Loucy (cell line): ENCODE results near the gene SUN5.

Experiments used
- H2AFZ ChIP-seq: fragments of 200-600 bp; sonication (generic); 2 replicates; pipeline ENCODE4 v1.6.0; 2016; ENCODE audit warnings: antibody characterized with exemption, mild to moderate bottlenecking, low read length, moderate library complexity
- H3F3A ChIP-seq: fragments of 200-600 bp; 2 replicates; pipeline ENCODE4 v1.6.0; 2016; ENCODE audit warnings: antibody characterized with exemption, low read depth, mild to moderate bottlenecking
- H3K27me3 ChIP-seq: fragments of 200-600 bp; sonication (generic); 2 replicates; pipeline ENCODE4 v1.6.1; 2014; ENCODE audit warnings: low read length, mild to moderate bottlenecking; ENCODE audit not compliant: insufficient read depth, poor library complexity, severe bottlenecking
- H3K36me3 ChIP-seq: fragments of 200-600 bp; sonication (generic); 2 replicates; pipeline ENCODE4 v1.6.1; 2016; ENCODE audit warnings: low read length; ENCODE audit not compliant: insufficient read depth
- H3K4me1 ChIP-seq: fragments of 200-600 bp; sonication (generic); 2 replicates; pipeline ENCODE4 v1.5.1; 2014; ENCODE audit warnings: low read length, mild to moderate bottlenecking; ENCODE audit not compliant: insufficient read depth, poor library complexity, severe bottlenecking
- H3K4me2 ChIP-seq: fragments of 200-600 bp; sonication (generic); 2 replicates; pipeline ENCODE4 v1.6.0; 2014; ENCODE audit warnings: antibody characterized with exemption, low read length, low read depth, mild to moderate bottlenecking; ENCODE audit not compliant: poor library complexity, severe bottlenecking
- H3K4me3 ChIP-seq: fragments of 200-600 bp; sonication (generic); 2 replicates; pipeline ENCODE4 v1.5.1; 2014; ENCODE audit warnings: low read length, mild to moderate bottlenecking, mixed read lengths; ENCODE audit not compliant: poor library complexity, severe bottlenecking
- H3K79me2 ChIP-seq: fragments of 200-600 bp; sonication (generic); 2 replicates; pipeline ENCODE4 v1.6.1; 2014; ENCODE audit warnings: low read length; ENCODE audit not compliant: insufficient read depth
- H3K9ac ChIP-seq: fragments of 200-600 bp; sonication (generic); 2 replicates; pipeline ENCODE4 v1.6.0; 2014; ENCODE audit warnings: mild to moderate bottlenecking, low read depth, low read length, moderate library complexity; ENCODE audit not compliant: poor library complexity, severe bottlenecking
- H3K9me2 ChIP-seq: fragments of 200-600 bp; sonication (generic); replicated peaks from 2 replicates; pipeline ENCODE4 v1.6.1; 2016; ENCODE audit warnings: low read depth, low read length, mixed read lengths
- H3K9me3 ChIP-seq: fragments of 200-600 bp; sonication (generic); 2 replicates; pipeline ENCODE4 v1.6.1; 2014; ENCODE audit warnings: mild to moderate bottlenecking, antibody characterized with exemption, low read length, low read depth; ENCODE audit not compliant: insufficient read depth
- H4K20me1 ChIP-seq: fragments of 200-600 bp; sonication (generic); 2 replicates; pipeline ENCODE4 v1.6.0; 2014; ENCODE audit warnings: antibody characterized with exemption, low read length, mild to moderate bottlenecking; ENCODE audit not compliant: insufficient read depth, poor library complexity, severe bottlenecking
- CTCF ChIP-seq: fragments of 200-600 bp; sonication (generic); conservative IDR thresholded peaks from 2 replicates; pipeline ENCODE4 v1.5.1; 2014; ENCODE audit warnings: mild to moderate bottlenecking, antibody characterized with exemption, low read length
- EZH2phosphoT487 ChIP-seq: fragments of 200-600 bp; IDR thresholded peaks from 2 replicates; pipeline ENCODE4 v1.6.1; 2018; ENCODE audit warnings: antibody characterized with exemption, mild to moderate bottlenecking, moderate library complexity, borderline replicate concordance

The SUN5 gene

DNA sequence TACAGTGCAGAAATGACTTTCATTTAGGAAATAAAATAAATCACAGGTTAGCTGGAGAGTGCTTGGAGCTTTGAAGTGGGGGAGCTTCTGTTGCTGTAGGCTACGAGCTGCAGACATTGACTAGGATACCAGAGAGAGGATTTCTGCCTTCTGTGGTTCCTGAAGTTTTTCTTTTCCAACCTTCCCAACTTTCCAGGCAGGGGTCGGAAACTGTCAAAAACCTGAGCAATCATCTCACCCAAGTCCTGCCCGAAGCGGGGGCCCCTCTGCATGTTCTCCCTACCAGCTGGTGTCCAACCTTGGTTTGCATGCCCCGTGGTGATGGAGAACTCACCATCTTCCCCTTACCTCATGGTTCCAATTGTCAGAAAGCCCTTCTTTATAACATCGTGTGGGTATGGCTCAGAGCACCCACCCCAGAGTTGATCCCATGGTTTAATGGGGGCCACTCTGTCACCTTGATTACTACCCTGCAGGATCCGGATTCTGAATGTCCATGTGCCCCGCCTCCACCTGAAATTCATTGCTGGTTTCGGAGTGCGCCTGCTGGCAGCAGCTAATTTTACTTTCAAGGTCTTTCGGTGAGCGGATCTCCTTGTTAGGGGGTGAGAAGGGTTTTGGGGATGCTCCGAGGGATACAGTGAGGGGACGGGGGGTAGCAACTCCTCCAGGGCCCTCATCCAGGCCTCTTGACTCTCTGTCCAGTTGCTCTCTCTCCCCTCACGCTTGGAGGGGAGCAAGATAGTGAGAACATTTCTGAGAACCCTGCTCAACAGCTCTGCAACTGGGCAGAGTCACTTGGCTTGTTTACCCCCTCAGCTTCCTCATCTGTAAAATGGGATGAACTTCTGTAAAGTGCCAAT lies 8.3 kb upstream of the SUN5 start:
- no peak overlapping the region for H3K9ac ChIP-seq
- no peaks in the 10 kb centered on the region for H3K4me1 ChIP-seq
- no peak overlapping the region for H3K4me3 ChIP-seq
- no peak for TF ChIP-seq CTCF
- TF ChIP-seq EZH2phosphoT487: no peak
- no peak overlapping the region for H3K4me2 ChIP-seq
- H3F3A ChIP-seq: no peaks in the 10 kb centered on the region
- H3K9me2 ChIP-seq: no peaks in the 10 kb centered on the region
- H4K20me1 ChIP-seq: no peaks in the 10 kb centered on the region
- no peak overlapping the region for H2AFZ ChIP-seq
- H3K27me3 ChIP-seq: no peaks in the 10 kb centered on the region
- no peaks in the 10 kb centered on the region for H3K9me3 ChIP-seq
- no peaks in the 10 kb centered on the region for H3K36me3 ChIP-seq
- no peaks in the 10 kb centered on the region for H3K79me2 ChIP-seq

DNA sequence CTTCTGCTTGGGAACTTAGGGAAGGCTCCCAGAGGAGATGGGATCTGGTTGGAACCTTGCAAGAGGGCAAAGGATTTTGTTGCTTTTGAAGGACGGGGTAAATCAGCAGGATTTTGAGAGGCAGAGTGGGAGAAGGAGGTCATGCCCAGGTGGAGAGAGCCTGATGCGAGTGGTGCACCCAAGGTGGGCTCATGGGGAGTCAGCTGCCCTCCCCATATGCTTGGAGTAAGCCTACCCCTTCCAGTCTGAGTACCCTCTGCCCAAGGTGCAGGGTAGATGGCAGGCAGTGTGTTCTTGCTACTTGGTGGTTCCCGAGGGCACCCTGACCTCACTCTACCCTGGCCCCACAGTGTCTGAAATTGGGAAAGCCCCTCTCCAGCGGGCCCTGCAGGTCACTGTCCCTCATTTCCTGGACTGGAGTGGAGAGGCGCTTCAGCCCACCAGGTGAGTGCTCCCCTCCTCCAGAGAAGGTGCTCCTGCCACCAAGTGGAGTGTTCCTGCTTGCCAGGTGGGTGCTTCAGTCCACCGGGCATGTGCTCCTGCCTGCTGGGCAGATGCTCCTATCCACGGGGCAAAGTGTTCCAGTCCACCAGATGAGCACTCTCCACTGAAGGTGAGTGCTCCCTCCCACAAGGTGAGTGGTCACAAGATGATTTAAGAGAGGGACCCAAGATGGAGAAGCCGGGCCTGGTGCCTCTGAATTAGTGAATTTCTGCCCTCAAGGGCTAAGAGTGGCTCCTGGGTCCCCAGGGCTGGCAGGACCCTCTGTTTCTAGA lies 6.6 kb upstream of the SUN5 start:
- H3F3A ChIP-seq: no peaks in the 10 kb centered on the region
- H3K36me3 ChIP-seq: no peaks in the 10 kb centered on the region
- no peak overlapping the region for H3K9ac ChIP-seq
- no peak overlapping the region for H3K4me3 ChIP-seq
- TF ChIP-seq CTCF (no peak), EZH2phosphoT487 (no peak)
- no peak overlapping the region for H3K4me2 ChIP-seq
- no peak overlapping the region for H2AFZ ChIP-seq
- no peaks in the 10 kb centered on the region for H4K20me1 ChIP-seq
- no peaks in the 10 kb centered on the region for H3K9me2 ChIP-seq
- H3K27me3 ChIP-seq: no peaks in the 10 kb centered on the region
- H3K9me3 ChIP-seq: no peaks in the 10 kb centered on the region
- H3K4me1 ChIP-seq: no peaks in the 10 kb centered on the region
- H3K79me2 ChIP-seq: no peaks in the 10 kb centered on the region

- no peaks in the 10 kb centered on the region for H3F3A ChIP-seq
- no peak overlapping the region for H3K4me2 ChIP-seq
- H3K4me1 ChIP-seq: no peaks in the 10 kb centered on the region
- no peaks in the 10 kb centered on the region for H3K79me2 ChIP-seq
- no peak overlapping the region for H3K4me3 ChIP-seq
- TF ChIP-seq CTCF: no peak
- TF ChIP-seq EZH2phosphoT487: no peak
- no peaks in the 10 kb centered on the region for H3K27me3 ChIP-seq
- no peaks in the 10 kb centered on the region for H4K20me1 ChIP-seq
- no peaks in the 10 kb centered on the region for H3K9me2 ChIP-seq
- no peak overlapping the region for H2AFZ ChIP-seq
- no peak overlapping the region for H3K9ac ChIP-seq
- no peaks in the 10 kb centered on the region for H3K36me3 ChIP-seq
- H3K9me3 ChIP-seq: peaks cover 3% of the 10 kb centered on the region; the same call in 1 of the 2 replicates
Observed at GRCh38 chr20:33010133-33010504, 5.9 kb upstream of the SUN5 start.
